ENCODE results near the gene GSN.
A peak's percentile ranks its signal among the peaks of the same experiment; 100 is the strongest.

GSN gene

GRCh38 chr9:121366611-121367192 lies 98.7 kb downstream of the GSN start:
- no peak overlapping the region for H3K4me3 Mint-ChIP-seq
- H3K36me3 Mint-ChIP-seq = no peaks in the 10 kb centered on the region
- no peak overlapping the region for H3K27ac Mint-ChIP-seq
- H3K27me3 Mint-ChIP-seq = no peaks in the 10 kb centered on the region
- H3K4me1 Mint-ChIP-seq = peaks cover 43% of the 10 kb centered on the region
- H3K9me3 Mint-ChIP-seq = no peaks in the 10 kb centered on the region

DNA sequence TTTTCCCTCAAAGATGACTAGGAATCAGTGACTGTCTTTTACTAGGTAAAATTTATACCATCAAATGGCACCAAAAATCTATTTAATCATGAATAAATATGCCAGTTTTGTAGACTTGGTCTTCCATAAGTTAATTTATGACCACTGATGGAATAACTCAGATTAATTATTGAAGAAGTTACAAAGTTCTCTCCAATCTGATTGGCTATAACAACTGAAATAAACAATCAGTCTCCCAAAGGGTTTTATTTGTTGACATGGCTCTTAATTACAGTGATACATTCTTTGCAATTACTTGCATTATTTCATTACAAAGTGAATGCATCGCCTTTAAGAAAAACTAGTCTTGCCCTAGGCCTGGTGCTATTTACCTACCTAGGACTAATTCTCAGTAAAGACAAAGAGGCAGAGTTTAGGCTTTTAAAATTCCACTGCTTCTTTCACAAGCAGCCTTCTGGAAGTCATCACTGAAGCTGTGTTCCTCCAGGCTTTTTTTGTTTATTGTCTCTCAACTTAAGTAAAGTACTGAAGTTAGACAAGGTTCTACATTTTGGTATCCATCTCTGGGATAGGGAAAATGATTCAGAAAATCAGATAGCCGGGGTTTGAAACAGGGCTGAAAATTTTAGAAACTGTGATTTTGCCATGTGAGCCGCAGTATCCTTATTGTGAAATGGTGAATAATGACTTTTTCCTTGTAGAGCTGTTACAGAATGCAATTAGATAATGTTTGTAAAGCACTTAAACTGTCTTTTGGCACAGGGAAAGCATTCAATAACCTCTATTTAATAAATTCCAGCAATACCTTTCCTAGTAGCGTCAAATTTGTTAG lies 99.6 kb downstream of the GSN start:
- Mint-ChIP-seq H3K4me1 (peaks cover 42% of the 10 kb centered on the region), H3K4me3 (peak overlapping the region; percentile 86), H3K9me3 (no peaks in the 10 kb centered on the region), H3K36me3 (no peaks in the 10 kb centered on the region), H3K27me3 (no peaks in the 10 kb centered on the region), H3K27ac (no peak overlapping the region)

DNA sequence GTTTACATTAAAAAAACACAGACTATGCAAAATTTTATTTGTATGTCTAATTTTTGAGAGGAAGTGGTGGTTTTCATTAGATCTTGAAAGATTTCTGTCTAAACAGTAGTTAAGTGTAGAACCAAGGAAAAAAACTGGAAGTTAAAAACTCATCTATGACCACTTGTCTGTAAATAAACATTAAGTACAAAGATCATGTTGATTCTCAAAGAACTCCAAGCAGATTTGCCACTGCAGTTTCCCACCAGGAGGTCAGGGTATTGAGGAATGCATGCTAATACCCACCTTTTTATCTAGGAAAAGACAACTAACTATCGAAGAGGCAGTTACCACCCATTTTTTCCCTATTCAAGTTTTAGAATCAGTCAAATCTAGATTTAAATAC lies 100.2 kb downstream of the GSN start:
- Mint-ChIP-seq H3K27me3 (no peaks in the 10 kb centered on the region), H3K4me1 (peaks cover 42% of the 10 kb centered on the region), H3K9me3 (no peaks in the 10 kb centered on the region), H3K4me3 (peak overlapping the region; percentile 86), H3K36me3 (no peaks in the 10 kb centered on the region), H3K27ac (no peak overlapping the region)

DNA sequence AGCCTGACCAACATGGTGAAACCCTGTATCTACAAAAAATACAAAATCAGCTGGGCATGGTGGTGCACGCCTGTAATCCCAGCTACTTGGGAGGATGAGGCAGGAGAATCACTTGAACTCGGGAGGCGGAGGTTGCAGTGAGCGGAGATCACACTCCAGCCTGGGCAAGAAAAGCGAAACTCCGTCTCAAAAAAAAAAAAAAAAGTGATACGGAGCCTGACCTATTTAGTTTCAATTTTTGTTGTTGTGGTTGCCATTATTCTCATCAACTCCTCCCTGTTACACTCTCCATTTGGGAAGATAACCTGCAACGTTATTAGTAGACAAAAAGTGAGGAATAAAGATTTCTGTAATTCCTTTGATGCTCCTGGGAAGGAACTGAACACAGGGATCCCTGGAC lies 100.8 kb downstream of the GSN start:
- Mint-ChIP-seq H3K27ac (peak overlapping the region; percentile 74), H3K9me3 (no peaks in the 10 kb centered on the region), H3K27me3 (no peaks in the 10 kb centered on the region), H3K4me1 (peaks cover 41% of the 10 kb centered on the region), H3K36me3 (no peaks in the 10 kb centered on the region), H3K4me3 (peak overlapping the region; percentile 86)

GRCh38 chr9:121369595-121370265 lies 101.8 kb downstream of the GSN start, which contains the start of gene STOM:
Gene STOM, minus strand, starts transcription at chr9:121370250. Its CDS starts 63 bp downstream, at chr9:121370187.
- Mint-ChIP-seq H3K9me3 (no peaks in the 10 kb centered on the region), H3K27me3 (no peaks in the 10 kb centered on the region), H3K4me3 (peak within 1 kb of the TSS; percentile 86), H3K36me3 (no peaks in the 10 kb centered on the region), H3K27ac (peak within 1 kb of the TSS; percentile 81), H3K4me1 (peaks cover 38% of the 10 kb centered on the region)

- Mint-ChIP-seq H3K4me1 (peaks cover 37% of the 10 kb centered on the region), H3K27ac (peak overlapping the region; percentile 39), H3K36me3 (no peaks in the 10 kb centered on the region)
These were observed 103.6 kb downstream of the GSN start for GRCh38 chr9:121371495-121372061.

DNA sequence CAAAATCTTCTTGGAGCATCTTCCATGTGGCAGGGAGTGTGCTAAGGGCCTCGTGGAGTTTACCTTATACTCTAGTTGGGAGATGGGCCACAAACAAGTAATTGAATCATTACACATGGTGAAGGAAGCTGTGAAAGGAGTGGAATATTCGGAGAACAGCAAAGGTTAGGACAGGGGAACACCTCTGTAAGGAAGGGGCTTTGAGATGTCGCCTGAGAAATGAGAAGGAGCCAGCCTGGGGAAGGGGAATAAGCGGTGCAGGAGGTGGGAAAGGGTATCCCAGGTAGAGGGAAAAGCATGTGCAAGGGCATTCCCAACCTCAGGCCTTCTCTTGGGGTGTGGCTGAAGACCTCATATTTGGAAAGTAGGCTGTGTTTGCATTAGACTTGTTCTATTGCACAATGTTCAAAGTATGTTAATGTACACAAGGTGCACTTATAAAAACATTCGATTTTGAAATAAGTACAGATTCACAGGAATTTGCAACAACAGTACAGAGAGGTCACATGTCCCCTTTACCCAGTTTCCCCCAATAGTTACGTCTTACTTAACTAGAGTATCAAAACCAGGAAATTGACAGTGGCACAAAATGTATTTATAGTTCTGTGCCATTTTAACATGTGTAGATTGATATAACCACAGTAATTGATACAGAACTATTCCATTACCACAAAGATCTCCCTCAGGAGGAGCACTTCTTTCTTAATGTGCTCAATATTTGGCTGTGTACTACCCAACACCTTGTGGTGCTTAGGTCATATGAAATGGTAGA lies 104.5 kb downstream of the GSN start:
- Mint-ChIP-seq H3K27me3 (no peaks in the 10 kb centered on the region), H3K9me3 (no peaks in the 10 kb centered on the region), H3K36me3 (no peaks in the 10 kb centered on the region), H3K27ac (peak overlapping the region; percentile 30), H3K4me1 (peaks cover 30% of the 10 kb centered on the region), H3K4me3 (no peak overlapping the region)

More at GRCh38 chr9:121371495-121372061, 103.6 kb downstream of the GSN start:
- peak overlapping the region; percentile 66 for H3K4me3 Mint-ChIP-seq
- no peaks in the 10 kb centered on the region for H3K9me3 Mint-ChIP-seq
- no peaks in the 10 kb centered on the region for H3K27me3 Mint-ChIP-seq

DNA sequence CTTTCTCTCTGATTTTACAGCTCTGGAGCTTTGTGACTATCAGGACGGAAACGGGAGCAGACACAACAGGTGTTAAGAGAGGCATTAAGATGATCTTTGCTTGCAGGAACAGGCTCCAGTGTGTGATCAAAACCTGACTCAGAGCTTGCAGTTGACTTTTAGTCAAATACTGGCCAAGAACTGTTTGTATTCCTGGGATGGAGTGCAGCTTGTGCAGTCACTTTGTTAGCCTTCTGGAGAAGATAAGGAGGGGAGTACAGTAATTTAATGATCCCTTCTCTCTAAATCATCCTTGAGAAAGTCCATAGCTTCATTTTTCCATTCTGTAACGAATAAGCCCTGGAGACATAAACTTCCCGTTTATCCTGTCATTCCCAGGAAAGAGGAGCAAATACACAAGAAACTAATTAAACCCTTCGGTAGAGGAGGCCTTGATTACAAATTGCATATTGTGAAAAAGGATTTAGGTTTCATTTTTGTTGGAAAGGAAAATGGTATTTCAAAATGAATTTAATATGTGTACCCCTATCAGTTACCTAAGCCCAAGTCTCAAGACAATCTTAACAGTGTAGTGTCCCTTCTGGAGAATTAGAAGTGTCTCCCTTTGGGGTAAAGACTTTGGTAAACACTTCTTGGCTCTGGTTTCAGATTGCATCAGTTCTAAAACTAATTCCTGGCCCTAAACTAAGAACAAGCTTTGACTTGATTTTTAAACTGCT lies 105.2 kb downstream of the GSN start:
- no peaks in the 10 kb centered on the region for H3K36me3 Mint-ChIP-seq
- no peaks in the 10 kb centered on the region for H3K27me3 Mint-ChIP-seq
- no peak overlapping the region for H3K4me3 Mint-ChIP-seq
- no peak overlapping the region for H3K27ac Mint-ChIP-seq
- H3K9me3 Mint-ChIP-seq = no peaks in the 10 kb centered on the region
- H3K4me1 Mint-ChIP-seq = peaks cover 23% of the 10 kb centered on the region

- H3K4me3 Mint-ChIP-seq = no peak overlapping the region
- H3K4me1 Mint-ChIP-seq = peaks cover 5% of the 10 kb centered on the region
- peaks cover 4% of the 10 kb centered on the region for H3K36me3 Mint-ChIP-seq
- no peak overlapping the region for H3K27ac Mint-ChIP-seq
- no peaks in the 10 kb centered on the region for H3K27me3 Mint-ChIP-seq
- H3K9me3 Mint-ChIP-seq = no peaks in the 10 kb centered on the region
These were observed 108.4 kb downstream of the GSN start for GRCh38 chr9:121376214-121376830.

GRCh38 chr9:121380846-121381245 lies 112.9 kb downstream of the GSN start:
- H3K4me1 Mint-ChIP-seq = no peaks in the 10 kb centered on the region
- peaks cover 4% of the 10 kb centered on the region for H3K36me3 Mint-ChIP-seq
- no peak overlapping the region for H3K4me3 Mint-ChIP-seq
- no peak overlapping the region for H3K27ac Mint-ChIP-seq
- H3K9me3 Mint-ChIP-seq = no peaks in the 10 kb centered on the region
- H3K27me3 Mint-ChIP-seq = no peaks in the 10 kb centered on the region
